CD4-positive, alpha-beta T cell treated with Interleukin-4 for 1 hour (primary cell): ENCODE measurements around the gene ADAP1.
"Not testable (repeated sequence)": the region's sequence is repeated elsewhere in the genome, so short reads cannot be mapped to it uniquely, and the experiment has no call there.

Experiments used
- DNase-seq, 2 donors: peaks; one replicate each; pipeline ENCODE4 v3.0.0-alpha.2; 2020 to 2022

ADAP1 gene

GRCh38 chr7:954330-955238 is at the start of gene ADAP1:
ADAP1 (minus strand) TSS chr7:954680; CDS start chr7:954477, 203 bp downstream.
- peak; percentile 59 to 62 for DNase-seq

- DNase-seq = not testable (repeated sequence)
These were observed 48.0 kb upstream of the ADAP1 start for GRCh38 chr7:1002445-1002844.

GRCh38 chr7:1002026-1002425 is 47.5 kb upstream of the ADAP1 start:
- not testable (repeated sequence) for DNase-seq

- DNase-seq = not testable (repeated sequence)
These were observed 46.7 kb upstream of the ADAP1 start for GRCh38 chr7:1001069-1001770.

- no peak for DNase-seq
These were observed 45.8 kb upstream of the ADAP1 start for GRCh38 chr7:999941-1000935.

- DNase-seq = no peak
These were observed 44.8 kb upstream of the ADAP1 start for GRCh38 chr7:999149-999879.

- no peak for DNase-seq
These were observed 43.2 kb upstream of the ADAP1 start for GRCh38 chr7:997404-998395.

GRCh38 chr7:996079-996872 is 41.8 kb upstream of the ADAP1 start:
- DNase-seq = no peak

- DNase-seq = no peak
These were observed 41.1 kb upstream of the ADAP1 start for GRCh38 chr7:995571-995970.

- DNase-seq = no peak
These were observed 40.3 kb upstream of the ADAP1 start for GRCh38 chr7:994592-995308.

- peak; percentile 93 to 95 for DNase-seq
These were observed 38.5 kb upstream of the ADAP1 start for GRCh38 chr7:992709-993607.

GRCh38 chr7:991729-992656 is 37.5 kb upstream of the ADAP1 start:
- no peak for DNase-seq

- DNase-seq = no peak
These were observed 36.7 kb upstream of the ADAP1 start for GRCh38 chr7:990933-991728.

- no peak for DNase-seq
These were observed 36.0 kb upstream of the ADAP1 start for GRCh38 chr7:990352-990932.

- DNase-seq = no peak
These were observed 34.6 kb upstream of the ADAP1 start for GRCh38 chr7:988963-989529.
